Measurements from ENCODE around the gene NRXN2.

- TF ChIP-seq CTCF (IDR thresholded peaks at IDR 0.05) (no peak), POLR2A (IDR thresholded peaks at IDR 0.05) (no peak)
Observed at GRCh38 chr11:64728757-64729365, 5.9 kb upstream of the NRXN2 start.
